MM.1S (cell line): ENCODE data around the gene FHIT.

Experiments used
- DNase-seq: peaks from one replicate; pipeline ENCODE4 v3.0.0-alpha.2; 2015
- H2AFZ ChIP-seq: fragments of 300-600 bp; sonication (generic); 2 replicates; pipeline ENCODE4 v1.6.0; 2016; ENCODE audit warnings: antibody characterized with exemption, low read length
- H3F3A ChIP-seq: fragments of 300-600 bp; sonication (generic); 2 replicates; pipeline ENCODE4 v1.6.1; 2016; ENCODE audit warnings: mild to moderate bottlenecking, antibody characterized with exemption, low read length, moderate library complexity, mixed read lengths; ENCODE audit not compliant: insufficient read depth
- H3K27ac ChIP-seq: fragments of 300-600 bp; sonication (generic); 2 replicates; pipeline ENCODE4 v1.5.1; 2016; ENCODE audit warnings: mild to moderate bottlenecking, low read length
- H3K27me3 ChIP-seq: fragments of 300-600 bp; sonication (generic); replicated peaks from 2 replicates; pipeline ENCODE4 v1.6.0; 2016; ENCODE audit warnings: low read length; ENCODE audit not compliant: insufficient read depth
- H3K36me3 ChIP-seq: fragments of 300-600 bp; sonication (generic); replicated peaks from 2 replicates; pipeline ENCODE4 v1.6.1; 2016; ENCODE audit warnings: mild to moderate bottlenecking, low read length, mixed read lengths; ENCODE audit not compliant: insufficient read depth
- H3K4me1 ChIP-seq: fragments of 300-600 bp; sonication (generic); 2 replicates; pipeline ENCODE4 v1.6.1; 2016; ENCODE audit warnings: low read length, mixed read lengths
- H3K4me2 ChIP-seq: fragments of 300-600 bp; sonication (generic); 2 replicates; pipeline ENCODE4 v1.6.0; 2016; ENCODE audit warnings: low read depth, low read length
- H3K4me3 ChIP-seq: fragments of 300-600 bp; sonication (generic); 2 replicates; pipeline ENCODE4 v1.5.1; 2016; ENCODE audit warnings: low read length, mixed read lengths
- H3K79me2 ChIP-seq: fragments of 300-600 bp; sonication (generic); 2 replicates; pipeline ENCODE4 v1.6.1; 2016; ENCODE audit warnings: mixed run types, low read length, mixed read lengths
- H3K9ac ChIP-seq: fragments of 300-600 bp; sonication (generic); 2 replicates; pipeline ENCODE4 v1.6.1; 2016; ENCODE audit warnings: low read length, mixed read lengths
- H3K9me2 ChIP-seq: fragments of 300-600 bp; sonication (generic); replicated peaks from 2 replicates; pipeline ENCODE4 v1.6.1; 2016; ENCODE audit warnings: mild to moderate bottlenecking, low read length, mixed read lengths; ENCODE audit not compliant: insufficient read depth
- H3K9me3 ChIP-seq: fragments of 300-600 bp; sonication (generic); replicated peaks from 2 replicates; pipeline ENCODE4 v1.6.1; 2016; ENCODE audit warnings: mild to moderate bottlenecking, low read length, mixed read lengths; ENCODE audit not compliant: insufficient read depth
- H4K20me1 ChIP-seq: fragments of 300-600 bp; sonication (generic); 2 replicates; pipeline ENCODE4 v1.6.1; 2016; ENCODE audit warnings: mild to moderate bottlenecking, low read length, moderate library complexity, mixed read lengths; ENCODE audit not compliant: insufficient read depth
- CTCF ChIP-seq: fragments of 300-600 bp; sonication (generic); IDR thresholded peaks from 2 replicates; pipeline ENCODE4 v1.5.1; 2016; ENCODE audit warnings: antibody characterized with exemption, low read length, mixed read lengths
- EZH2 ChIP-seq: fragments of 300-600 bp; sonication (generic); optimal IDR thresholded peaks from 2 replicates; pipeline ENCODE3; 2017; ENCODE audit warnings: low read depth, mild to moderate bottlenecking, antibody characterized with exemption, low read length, mixed read lengths
- EZH2phosphoT487 ChIP-seq: fragments of 300-600 bp; sonication (generic); IDR thresholded peaks from 2 replicates; pipeline ENCODE4 v1.6.1; 2018; ENCODE audit warnings: antibody characterized with exemption, low read length

FHIT gene

GRCh38 chr3:60219501-60219900 is 1031.8 kb downstream of the FHIT start:
- H4K20me1 ChIP-seq, result no peaks in the 10 kb centered on the region
- H3K4me3 ChIP-seq, result no peak overlapping the region
- no peaks in the 10 kb centered on the region for H3K4me1 ChIP-seq
- no peak overlapping the region for H3K4me2 ChIP-seq
- H3K27ac ChIP-seq, result no peak overlapping the region
- no peaks in the 10 kb centered on the region for H3K9me2 ChIP-seq
- H3F3A ChIP-seq, result no peaks in the 10 kb centered on the region
- DNase-seq, result no peak
- no peak overlapping the region for H3K9ac ChIP-seq
- no peaks in the 10 kb centered on the region for H3K9me3 ChIP-seq
- no peaks in the 10 kb centered on the region for H3K79me2 ChIP-seq
- no peaks in the 10 kb centered on the region for H3K36me3 ChIP-seq
- H3K27me3 ChIP-seq, result no peaks in the 10 kb centered on the region
- no peak overlapping the region for H2AFZ ChIP-seq
- no peak for TF ChIP-seq CTCF
- no peak for TF ChIP-seq EZH2phosphoT487
- TF ChIP-seq EZH2, result no peak

GRCh38 chr3:60217156-60217911 is 1033.9 kb downstream of the FHIT start:
- Histone ChIP-seq H3K79me2 (no peaks in the 10 kb centered on the region), H2AFZ (no peak overlapping the region), H3K9me2 (no peaks in the 10 kb centered on the region), H3K4me2 (no peak overlapping the region), H3K27ac (no peak overlapping the region), H3K9ac (no peak overlapping the region), H3K27me3 (no peaks in the 10 kb centered on the region), H3K4me1 (no peaks in the 10 kb centered on the region), H3K9me3 (no peaks in the 10 kb centered on the region), H4K20me1 (no peaks in the 10 kb centered on the region), H3K36me3 (no peaks in the 10 kb centered on the region), H3K4me3 (no peak overlapping the region), H3F3A (no peaks in the 10 kb centered on the region)
- no peak for DNase-seq
- TF ChIP-seq EZH2phosphoT487 (no peak), EZH2 (no peak), CTCF (no peak)

GRCh38 chr3:60216462-60217075 is 1034.7 kb downstream of the FHIT start:
- no peak overlapping the region for H2AFZ ChIP-seq
- no peaks in the 10 kb centered on the region for H3K79me2 ChIP-seq
- H4K20me1 ChIP-seq, result no peaks in the 10 kb centered on the region
- no peaks in the 10 kb centered on the region for H3K4me1 ChIP-seq
- H3K9me2 ChIP-seq, result no peaks in the 10 kb centered on the region
- H3F3A ChIP-seq, result no peaks in the 10 kb centered on the region
- H3K4me3 ChIP-seq, result no peak overlapping the region
- TF ChIP-seq EZH2phosphoT487 (no peak), CTCF (no peak), EZH2 (no peak)
- no peak overlapping the region for H3K9ac ChIP-seq
- no peak overlapping the region for H3K4me2 ChIP-seq
- no peak overlapping the region for H3K27ac ChIP-seq
- DNase-seq, result no peak
- H3K27me3 ChIP-seq, result no peaks in the 10 kb centered on the region
- H3K36me3 ChIP-seq, result no peaks in the 10 kb centered on the region
- no peaks in the 10 kb centered on the region for H3K9me3 ChIP-seq
